Endodermal cell (in vitro differentiated cells): Measurements from ENCODE around the gene GNAL. TPM values are rescaled to one million over a fixed set of nuclear protein-coding genes. Genes with fewer than 3 reads are reported as not detected.

ENCODE experiments used
- DNase-seq: peaks from one replicate; pipeline ENCODE4 v3.0.0-alpha.2; 2017
- H3K27ac ChIP-seq: 2 replicates; pipeline ENCODE4 v1.5.1; 2013; ENCODE audit warnings: mild to moderate bottlenecking, low read depth, low read length, moderate library complexity
- H3K27me3 ChIP-seq: 2 replicates; pipeline ENCODE4 v1.6.1; 2013; ENCODE audit warnings: mild to moderate bottlenecking, low read length, moderate library complexity; ENCODE audit not compliant: insufficient read depth, control insufficient read depth, poor library complexity, severe bottlenecking
- H3K36me3 ChIP-seq: 2 replicates; pipeline ENCODE4 v1.7.0; 2013; ENCODE audit warnings: mild to moderate bottlenecking, low read length, moderate library complexity; ENCODE audit not compliant: control insufficient read depth, insufficient read depth
- H3K4me1 ChIP-seq: one replicate; pipeline ENCODE4 v1.7.0; 2013; ENCODE audit warnings: low read length; ENCODE audit not compliant: control insufficient read depth, insufficient read depth
- H3K4me3 ChIP-seq: 2 replicates; pipeline ENCODE4 v1.5.1; 2013; ENCODE audit warnings: mild to moderate bottlenecking, low read length, moderate library complexity
- H3K9ac ChIP-seq: 2 replicates; pipeline ENCODE4 v1.6.1; 2013; ENCODE audit warnings: mild to moderate bottlenecking, low read length, moderate library complexity; ENCODE audit not compliant: poor library complexity, severe bottlenecking; ENCODE audit errors: extremely low read depth
- H3K9me3 ChIP-seq: 2 replicates; pipeline ENCODE4 v1.6.1; 2013; ENCODE audit warnings: mild to moderate bottlenecking, low read length, moderate library complexity; ENCODE audit not compliant: control insufficient read depth
- H3K27ac Mint-ChIP-seq: 2 replicates; pipeline ENCODE4 v1.8.0; 2020; ENCODE audit warnings: mixed read lengths
- H3K27me3 Mint-ChIP-seq: 2 replicates; pipeline ENCODE4 v1.8.0; 2021; ENCODE audit warnings: mild to moderate bottlenecking, mixed read lengths; ENCODE audit not compliant: insufficient read depth
- H3K36me3 Mint-ChIP-seq: 2 replicates; pipeline ENCODE4 v1.8.0; 2020; ENCODE audit warnings: low read depth, mixed read lengths
- H3K4me1 Mint-ChIP-seq: 2 replicates; pipeline ENCODE4 v1.8.0; 2020; ENCODE audit warnings: mixed read lengths
- H3K4me3 Mint-ChIP-seq: 2 replicates; pipeline ENCODE4 v1.8.0; 2020; ENCODE audit warnings: mild to moderate bottlenecking, moderate library complexity, mixed read lengths
- H3K9me3 Mint-ChIP-seq: 2 replicates; pipeline ENCODE4 v1.8.0; 2020; ENCODE audit warnings: mild to moderate bottlenecking, mixed read lengths
- WGBS, 2 experiments: methylation state at CpG; one replicate each; pipeline versions ENCODE4 v1.1.5 to v1.1.7; 2013; ENCODE audit warnings: missing lambda C conversion rate in 2 of 2, mixed read lengths in 1 of 2; ENCODE audit not compliant: insufficient coverage in 1 of 2, insufficient read length in 1 of 2; 5-methylcytosine and 5-hydroxymethylcytosine counted together
- total RNA-seq, 2 donors: library from RNA; stranded (reverse); fragmentation: NEBNext Ultra II Directional in 1 of 2; extraction: Animal tissue kit (Norgen Biotek cat#: 25700) in 1 of 2; gene quantifications; 2 replicates in 1 of 2; 3 replicates in 1 of 2; pipeline ENCODE4 v1.2.1, GENCODE V29; 2021
- TF ChIP-seq, protein P1 (sequence below): fragments of 200-600 bp; sonication (generic); conservative IDR thresholded peaks from 2 replicates; pipeline ENCODE4 v1.5.0; 2021; ENCODE audit warnings: antibody characterized with exemption, mild to moderate bottlenecking

Gene GNAL
- total RNA-seq, 2 donors from 2014 or later: 37.9 to 58.2 TPM

DNA sequence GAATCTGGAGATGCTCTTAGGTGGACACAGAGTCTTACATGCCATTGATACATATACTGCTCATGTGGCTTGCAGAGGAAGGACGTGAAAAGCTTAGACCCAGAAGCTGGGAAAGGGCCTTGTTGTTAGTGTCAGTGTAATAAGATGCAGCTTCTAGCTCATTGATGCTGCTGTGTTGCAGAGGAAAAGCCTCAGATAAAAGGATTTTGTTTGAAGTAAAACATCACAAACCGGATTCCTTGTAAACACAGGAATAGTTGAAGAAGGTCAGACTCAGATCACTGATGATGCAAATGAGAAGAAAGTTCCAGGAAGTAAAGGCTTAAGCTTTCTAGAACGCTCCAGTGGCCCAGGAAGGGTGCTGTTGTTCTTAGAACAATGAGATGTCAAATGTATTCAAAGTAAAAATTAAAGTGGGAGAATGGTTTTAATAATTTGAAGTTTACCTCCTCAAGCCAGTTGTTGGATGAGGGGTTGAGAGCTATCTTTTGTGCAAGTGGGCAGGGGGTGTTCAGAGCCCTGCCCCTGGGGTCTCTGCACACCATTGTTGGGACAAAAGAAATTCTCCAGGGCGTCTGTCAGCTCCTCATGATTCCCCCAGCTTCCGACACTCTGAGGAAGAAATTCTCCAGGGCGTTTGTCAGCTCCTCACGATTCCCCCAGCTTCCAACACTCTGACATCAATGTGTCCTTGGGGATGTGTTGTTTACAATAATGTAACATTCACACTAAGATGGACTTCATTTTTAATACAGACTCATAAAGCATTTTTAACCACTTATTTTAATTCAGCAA lies 100.8 kb downstream of the GNAL start:
- no peak overlapping the region for H3K9ac ChIP-seq
- DNase-seq: no peak
- H3K4me1 ChIP-seq: peaks cover 22% of the 10 kb centered on the region
- H3K27me3 ChIP-seq: no peaks in the 10 kb centered on the region
- TF ChIP-seq, protein P1, sequence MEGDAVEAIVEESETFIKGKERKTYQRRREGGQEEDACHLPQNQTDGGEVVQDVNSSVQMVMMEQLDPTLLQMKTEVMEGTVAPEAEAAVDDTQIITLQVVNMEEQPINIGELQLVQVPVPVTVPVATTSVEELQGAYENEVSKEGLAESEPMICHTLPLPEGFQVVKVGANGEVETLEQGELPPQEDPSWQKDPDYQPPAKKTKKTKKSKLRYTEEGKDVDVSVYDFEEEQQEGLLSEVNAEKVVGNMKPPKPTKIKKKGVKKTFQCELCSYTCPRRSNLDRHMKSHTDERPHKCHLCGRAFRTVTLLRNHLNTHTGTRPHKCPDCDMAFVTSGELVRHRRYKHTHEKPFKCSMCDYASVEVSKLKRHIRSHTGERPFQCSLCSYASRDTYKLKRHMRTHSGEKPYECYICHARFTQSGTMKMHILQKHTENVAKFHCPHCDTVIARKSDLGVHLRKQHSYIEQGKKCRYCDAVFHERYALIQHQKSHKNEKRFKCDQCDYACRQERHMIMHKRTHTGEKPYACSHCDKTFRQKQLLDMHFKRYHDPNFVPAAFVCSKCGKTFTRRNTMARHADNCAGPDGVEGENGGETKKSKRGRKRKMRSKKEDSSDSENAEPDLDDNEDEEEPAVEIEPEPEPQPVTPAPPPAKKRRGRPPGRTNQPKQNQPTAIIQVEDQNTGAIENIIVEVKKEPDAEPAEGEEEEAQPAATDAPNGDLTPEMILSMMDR: no peak
- H3K36me3 Mint-ChIP-seq: peaks cover 28% of the 10 kb centered on the region
- 28 to 48% methylated on average over 5 to 6 of the region's 7 CpGs for WGBS, 2 experiments
- H3K27ac Mint-ChIP-seq: peak overlapping the region; percentile 77
- H3K4me3 ChIP-seq: no peak overlapping the region
- H3K27ac ChIP-seq: peak overlapping the region; percentile 89
- peaks cover 17% of the 10 kb centered on the region for H3K36me3 ChIP-seq
- peaks cover 9% of the 10 kb centered on the region for H3K9me3 ChIP-seq
- H3K4me1 Mint-ChIP-seq: peaks cover 50% of the 10 kb centered on the region
- H3K27me3 Mint-ChIP-seq: no peaks in the 10 kb centered on the region
- peaks cover 7% of the 10 kb centered on the region for H3K9me3 Mint-ChIP-seq
- no peak overlapping the region for H3K4me3 Mint-ChIP-seq

DNA sequence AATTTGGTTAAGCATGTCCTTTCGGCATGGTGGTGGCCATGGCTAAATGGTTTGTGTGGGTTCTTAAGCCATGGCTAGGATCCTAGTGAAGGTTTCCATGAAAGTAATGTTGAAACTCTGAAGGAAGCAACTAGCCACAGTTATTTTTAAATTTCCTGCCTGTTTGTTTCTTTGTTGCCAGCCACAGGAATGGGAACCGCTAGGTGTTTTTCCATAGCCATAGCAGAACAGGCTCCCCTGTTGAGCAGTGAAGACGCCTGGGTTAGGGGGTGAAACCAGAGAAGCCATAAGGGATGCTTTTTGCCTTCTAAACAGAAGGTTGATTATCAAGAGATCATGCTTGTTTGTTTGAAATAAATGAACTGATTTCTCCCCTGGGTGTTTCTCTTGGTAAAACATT lies 102.1 kb downstream of the GNAL start:
- Histone ChIP-seq H3K36me3 (peaks cover 17% of the 10 kb centered on the region), H3K9me3 (peaks cover 14% of the 10 kb centered on the region), H3K9ac (no peak overlapping the region), H3K4me3 (no peak overlapping the region), H3K27ac (no peak overlapping the region), H3K4me1 (peaks cover 19% of the 10 kb centered on the region), H3K27me3 (no peaks in the 10 kb centered on the region)
- H3K36me3 Mint-ChIP-seq: peaks cover 35% of the 10 kb centered on the region
- TF ChIP-seq, protein P1: no peak
- no peak overlapping the region for H3K4me3 Mint-ChIP-seq
- H3K27me3 Mint-ChIP-seq: no peaks in the 10 kb centered on the region
- DNase-seq: no peak
- 78 to 84% methylated on average over 3 of the region's 3 CpGs for WGBS, 2 experiments
- H3K4me1 Mint-ChIP-seq: peaks cover 38% of the 10 kb centered on the region
- H3K9me3 Mint-ChIP-seq: peaks cover 7% of the 10 kb centered on the region
- H3K27ac Mint-ChIP-seq: peak overlapping the region; percentile 58

DNA sequence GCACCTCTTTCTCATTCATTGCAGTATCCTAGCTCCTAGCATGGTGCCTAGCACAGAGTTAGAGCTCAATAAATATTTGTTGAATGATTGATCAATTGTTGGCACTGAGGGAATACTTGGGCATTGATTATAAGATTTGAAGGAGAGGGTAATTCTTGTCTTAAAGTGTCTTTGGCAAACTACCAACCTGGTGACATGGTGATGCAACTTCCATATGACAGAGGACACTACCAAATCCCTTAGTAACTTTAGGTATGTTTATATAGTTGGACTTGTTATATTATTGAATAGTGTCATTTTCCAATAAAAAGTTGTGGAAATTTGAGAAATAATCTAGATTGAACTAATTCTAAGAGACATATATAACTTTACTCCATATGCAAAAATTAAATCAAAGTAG lies 103.6 kb downstream of the GNAL start:
- Mint-ChIP-seq H3K4me1 (peaks cover 36% of the 10 kb centered on the region), H3K4me3 (no peak overlapping the region), H3K36me3 (peaks cover 32% of the 10 kb centered on the region), H3K9me3 (peaks cover 7% of the 10 kb centered on the region), H3K27ac (no peak overlapping the region), H3K27me3 (no peaks in the 10 kb centered on the region)
- no peak overlapping the region for H3K27ac ChIP-seq
- no peaks in the 10 kb centered on the region for H3K27me3 ChIP-seq
- DNase-seq: no peak
- peaks cover 19% of the 10 kb centered on the region for H3K4me1 ChIP-seq
- H3K4me3 ChIP-seq: no peak overlapping the region
- TF ChIP-seq, protein P1: no peak
- no peak overlapping the region for H3K9ac ChIP-seq
- peaks cover 17% of the 10 kb centered on the region for H3K36me3 ChIP-seq
- H3K9me3 ChIP-seq: peaks cover 14% of the 10 kb centered on the region
